IMR-90 (cell line): ENCODE data around the gene PLIN5. TPM values are rescaled to one million over a fixed set of nuclear protein-coding genes. Genes with fewer than 3 reads are reported as not detected.

Experiments
- ATAC-seq: fragments of 200-7000 bp; cut with Tn5 transposase; 2 replicates; pipeline ENCODE4 v1.9.1; 2020; ENCODE audit warnings: low read depth, mild to moderate bottlenecking, moderate library complexity
- BruUV-seq: library from RNA; stranded (reverse); fragments of 400-500 nt; replicated peaks from 2 replicates; lab custom pipeline; 2021; lab: Mats Ljungman, UMichigan
- CTCF ChIA-PET: fragments of 300-600 bp; formaldehyde crosslinking; extraction: SDS; loops from one replicate; lab custom pipeline; 2021; ENCODE audit warnings: antibody characterized with exemption; lab: Yijun Ruan, JAX
- POLR2A ChIA-PET: fragments of 300-600 bp; sonication (Branson Sonifier 250); formaldehyde crosslinking; loops from one replicate; lab custom pipeline; 2022; ENCODE audit warnings: antibody characterized with exemption; ENCODE audit not compliant: unreplicated experiment; lab: Charles Lee
- DNase-seq: peaks from one replicate; pipeline ENCODE4 v3.0.0; 2013
- H2AFZ ChIP-seq: replicated peaks from 2 replicates; pipeline ENCODE3; 2013; ENCODE audit warnings: low read length, mild to moderate bottlenecking; ENCODE audit not compliant: poor library complexity
- H2AK5ac ChIP-seq: 2 replicates; pipeline ENCODE4 v1.6.1; 2013; ENCODE audit warnings: low read depth, low read length, inconsistent platforms
- H2AK9ac ChIP-seq: replicated peaks from 2 replicates; pipeline ENCODE3; 2013; ENCODE audit warnings: mild to moderate bottlenecking, low read depth, low read length, moderate library complexity; ENCODE audit not compliant: poor library complexity
- H2BK120ac ChIP-seq: 2 replicates; pipeline ENCODE4 v1.6.1; 2013; ENCODE audit warnings: low read depth, low read length, inconsistent platforms
- H2BK15ac ChIP-seq: 3 replicates; pipeline ENCODE4 v1.6.1; 2013; ENCODE audit warnings: low read depth, low read length, inconsistent platforms
- H2BK20ac ChIP-seq: 2 replicates; pipeline ENCODE4 v1.6.1; 2013; ENCODE audit warnings: low read depth, mild to moderate bottlenecking, inconsistent platforms, low read length, moderate library complexity
- H2BK5ac ChIP-seq: 2 replicates; pipeline ENCODE4 v1.6.1; 2013; ENCODE audit warnings: mild to moderate bottlenecking, low read depth, low read length, inconsistent platforms; ENCODE audit not compliant: poor library complexity, severe bottlenecking
- H3K14ac ChIP-seq: replicated peaks from 2 replicates; pipeline ENCODE4 v1.6.1; 2013; ENCODE audit warnings: low read depth, low read length, inconsistent platforms
- H3K18ac ChIP-seq: 2 replicates; pipeline ENCODE4 v1.6.1; 2013; ENCODE audit warnings: low read depth, low read length, control low read depth
- H3K23ac ChIP-seq: 2 replicates; pipeline ENCODE4 v1.6.1; 2013; ENCODE audit warnings: low read depth, low read length, inconsistent platforms
- H3K27ac ChIP-seq: 2 replicates; pipeline ENCODE4 v1.5.1; 2013; ENCODE audit warnings: mild to moderate bottlenecking, control low read depth, low read length; ENCODE audit not compliant: insufficient read depth
- H3K27me3 ChIP-seq: 2 replicates; pipeline ENCODE4 v1.6.1; 2013; ENCODE audit warnings: low read length; ENCODE audit not compliant: control insufficient read depth, insufficient read depth
- H3K36me3 ChIP-seq: 2 replicates; pipeline ENCODE4 v1.6.1; 2013; ENCODE audit warnings: low read length, mixed read lengths; ENCODE audit not compliant: control insufficient read depth, insufficient read depth
- H3K4ac ChIP-seq: 2 replicates; pipeline ENCODE4 v1.6.1; 2013; ENCODE audit warnings: low read depth, low read length, inconsistent platforms
- H3K4me1 ChIP-seq: 2 replicates; pipeline ENCODE4 v1.6.1; 2013; ENCODE audit warnings: low read length, mixed read lengths; ENCODE audit not compliant: control insufficient read depth, insufficient read depth
- H3K4me2 ChIP-seq: 2 replicates; pipeline ENCODE4 v1.6.1; 2013; ENCODE audit warnings: low read depth, mild to moderate bottlenecking, control low read depth, low read length, moderate library complexity
- H3K4me3 ChIP-seq: 2 replicates; pipeline ENCODE4 v1.5.1; 2013; ENCODE audit warnings: low read depth, mild to moderate bottlenecking, control low read depth, low read length, moderate library complexity; ENCODE audit not compliant: insufficient read depth
- H3K56ac ChIP-seq: 2 replicates; pipeline ENCODE4 v1.6.1; 2013; ENCODE audit warnings: low read length, inconsistent platforms; ENCODE audit not compliant: insufficient read depth; ENCODE audit errors: extremely low read depth
- H3K79me1 ChIP-seq, 2 experiments: 2 replicates each; pipeline ENCODE4 v1.6.1; 2013; ENCODE audit warnings: low read length in 2 of 2, inconsistent platforms in 1 of 2, low read depth in 1 of 2
- H3K9ac ChIP-seq: 2 replicates; pipeline ENCODE4 v1.6.1; 2013; ENCODE audit warnings: low read depth, low read length, control low read depth
- H3K9me1 ChIP-seq: 2 replicates; pipeline ENCODE4 v1.6.1; 2013; ENCODE audit warnings: low read length, inconsistent platforms; ENCODE audit not compliant: insufficient read depth
- H3K9me3 ChIP-seq: 2 replicates; pipeline ENCODE4 v1.6.1; 2013; ENCODE audit warnings: low read length; ENCODE audit not compliant: control insufficient read depth, insufficient read depth
- H4K20me1 ChIP-seq: 2 replicates; pipeline ENCODE4 v1.6.1; 2013; ENCODE audit warnings: low read length, inconsistent platforms; ENCODE audit not compliant: insufficient read depth
- H4K5ac ChIP-seq: 2 replicates; pipeline ENCODE4 v1.6.1; 2013; ENCODE audit warnings: mild to moderate bottlenecking, low read depth, low read length, control low read depth
- H4K8ac ChIP-seq, 2 experiments: 2 replicates each; pipeline ENCODE4 v1.6.1; 2013; ENCODE audit warnings: low read depth in 2 of 2, low read length in 2 of 2, control low read depth in 1 of 2, inconsistent platforms in 1 of 2
- H4K91ac ChIP-seq: 2 replicates; pipeline ENCODE4 v1.6.1; 2013; ENCODE audit warnings: low read depth, low read length, inconsistent platforms; ENCODE audit not compliant: insufficient read depth
- RFX5 ChIP-seq: IDR thresholded peaks from 2 replicates; pipeline ENCODE4 v1.8.0; 2012; ENCODE audit warnings: low read depth, mild to moderate bottlenecking, low read length, moderate library complexity
- WGBS, 2 experiments: methylation state at CpG; one replicate each; pipeline versions ENCODE4 v1.1.5 to v1.1.7; 2013; ENCODE audit warnings: missing lambda C conversion rate in 2 of 2; ENCODE audit not compliant: insufficient read length in 1 of 2; ENCODE audit errors: extremely low coverage in 2 of 2; 5-methylcytosine and 5-hydroxymethylcytosine counted together
- dilution Hi-C: fragments of 300-500 bp; cut with HindIII; formaldehyde crosslinking; loops from one replicate; pipeline ENCODE4 v1.14.3; 2018; ENCODE audit warnings: low sequenced_read_pairs; ENCODE audit not compliant: unreplicated experiment
- in situ Hi-C: fragments of 300-500 bp; cut with MboI; formaldehyde crosslinking; loops from 3 replicates; pipeline ENCODE4 v1.14.3; 2019; ENCODE audit warnings: low sequenced_read_pairs, inconsistent platforms, mixed read lengths
- intact Hi-C: fragments of 100-400 bp; cut with micrococcal nuclease; formaldehyde crosslinking; loops from 2 replicates; pipeline ENCODE4 v1.10.0; 2022
- polyA plus RNA-seq, 3 experiments: library from polyadenylated mRNA; depleted of rRNA; stranded (reverse); fragments of >200 nt; gene quantifications; 2 replicates each; pipeline ENCODE4 v1.2.3, GENCODE V29; 2012; ENCODE audit warnings: low replicate concordance in 1 of 3
- total RNA-seq: library from RNA; depleted of rRNA; stranded (reverse); fragments of >200 nt; gene quantifications from 2 replicates; pipeline ENCODE4 v1.2.3, GENCODE V29; 2012

Gene PLIN5
- total and polyA plus RNA-seq, 2 of the 4 experiments (the other 2 are of a cell fraction), result not detected

GRCh38 chr19:4555657-4556561 is 20.9 kb upstream of the PLIN5 start:
- intact Hi-C loops (no loop called here), dilution Hi-C loops (no loop called here), in situ Hi-C loops (no loop called here)
- Histone ChIP-seq H3K4me2 (no peak overlapping the region), H2AFZ (peak overlapping the region; percentile 11), H3K4ac (no peak overlapping the region), H2AK9ac (no peak overlapping the region), H3K23ac (no peak overlapping the region), H3K18ac (no peak overlapping the region), H3K79me1 (no peaks in the 10 kb centered on the region), H2BK15ac (no peak overlapping the region), H2BK20ac (no peak overlapping the region), H3K9ac (no peak overlapping the region), H4K5ac (no peak overlapping the region), H3K4me3 (no peak overlapping the region), H3K56ac (no peak overlapping the region), H3K4me1 (no peaks in the 10 kb centered on the region), H4K91ac (no peak overlapping the region), H3K9me3 (no peaks in the 10 kb centered on the region), H4K8ac (no peak overlapping the region), H3K36me3 (no peaks in the 10 kb centered on the region), H2AK5ac (no peak overlapping the region), H3K14ac (no peak overlapping the region), H3K27me3 (no peaks in the 10 kb centered on the region; the same call in 1 of the 2 replicates), H3K27ac (no peak overlapping the region), H4K20me1 (no peaks in the 10 kb centered on the region), H3K9me1 (no peaks in the 10 kb centered on the region), H2BK5ac (no peak overlapping the region), H2BK120ac (no peak overlapping the region)
- no peak for ATAC-seq
- CTCF ChIA-PET, result no interaction called here
- POLR2A ChIA-PET, result no interaction called here
- no peak for TF ChIP-seq RFX5
- 81% methylated on average over 22 of the region's 43 CpGs; no CpG with 5 or more reads in 1 of the 2 experiments for WGBS, 2 experiments
- DNase-seq, result no peak
- no TSS peak for BruUV-seq
